Muscle layer of duodenum (tissue), 2 donors: ENCODE results near the gene UBE3B.

Experiments used
- H3K27ac ChIP-seq: one replicate; pipeline ENCODE4 v1.7.0; 2013; ENCODE audit warnings: mild to moderate bottlenecking, low read length
- H3K27me3 ChIP-seq: one replicate; pipeline ENCODE4 v1.7.0; 2013; ENCODE audit warnings: low read depth, mild to moderate bottlenecking, control low read depth, low read length
- H3K36me3 ChIP-seq, 2 donors: one replicate each; pipeline ENCODE4 v1.7.0; 2013; ENCODE audit warnings: low read length in 2 of 2, control low read depth in 1 of 2, mild to moderate bottlenecking in 1 of 2; ENCODE audit not compliant: insufficient read depth in 2 of 2, control insufficient read depth in 1 of 2
- H3K4me1 ChIP-seq, 2 donors: one replicate each; pipeline ENCODE4 v1.7.0; 2013; ENCODE audit warnings: low read length in 2 of 2, mild to moderate bottlenecking in 2 of 2, control low read depth in 1 of 2, moderate library complexity in 1 of 2; ENCODE audit not compliant: insufficient read depth in 2 of 2, control insufficient read depth in 1 of 2
- H3K4me3 ChIP-seq, 2 donors: one replicate each; pipeline ENCODE4 v1.7.0; 2013; ENCODE audit warnings: low read length in 2 of 2, low read depth in 1 of 2, mild to moderate bottlenecking in 1 of 2
- H3K9me3 ChIP-seq, 2 donors: one replicate each; pipeline ENCODE4 v1.7.0; 2013; ENCODE audit warnings: low read length in 2 of 2, control low read depth in 1 of 2, mild to moderate bottlenecking in 1 of 2; ENCODE audit not compliant: control insufficient read depth in 1 of 2
- donor health status: healthy.

The UBE3B gene

GRCh38 chr12:109580684-109581333 is 103.4 kb downstream of the UBE3B start:
- H3K27ac ChIP-seq, result no peak overlapping the region
- no peak overlapping the region for H3K4me3 ChIP-seq
- H3K4me1 ChIP-seq, result no peaks in the 10 kb centered on the region
- H3K27me3 ChIP-seq, result no peaks in the 10 kb centered on the region
- peaks cover 39 to 66% of the 10 kb centered on the region in 2 donors for H3K36me3 ChIP-seq
- H3K9me3 ChIP-seq, result no peaks in the 10 kb centered on the region

GRCh38 chr12:109581334-109581691 is 103.9 kb downstream of the UBE3B start:
- Histone ChIP-seq H3K4me1 (no peaks in the 10 kb centered on the region), H3K9me3 (no peaks in the 10 kb centered on the region), H3K36me3 (peaks cover 39 to 68% of the 10 kb centered on the region in 2 donors), H3K27me3 (no peaks in the 10 kb centered on the region), H3K27ac (no peak overlapping the region), H3K4me3 (no peak overlapping the region)

GRCh38 chr12:109581856-109582255 is 104.4 kb downstream of the UBE3B start:
- no peaks in the 10 kb centered on the region for H3K27me3 ChIP-seq
- no peak overlapping the region for H3K4me3 ChIP-seq
- no peaks in the 10 kb centered on the region for H3K9me3 ChIP-seq
- H3K4me1 ChIP-seq, result no peaks in the 10 kb centered on the region
- H3K36me3 ChIP-seq, result peaks cover 39 to 73% of the 10 kb centered on the region in 2 donors
- no peak overlapping the region for H3K27ac ChIP-seq

- Histone ChIP-seq H3K36me3 (peaks cover 31 to 72% of the 10 kb centered on the region in 2 donors), H3K27ac (no peak overlapping the region)
These were observed 105.2 kb downstream of the UBE3B start for GRCh38 chr12:109582636-109583035.

GRCh38 chr12:109583733-109584132 is 106.3 kb downstream of the UBE3B start:
- H3K36me3 ChIP-seq, result peaks cover 24 to 72% of the 10 kb centered on the region in 2 donors
- H3K4me3 ChIP-seq, result no peak overlapping the region
- no peaks in the 10 kb centered on the region for H3K4me1 ChIP-seq
- H3K9me3 ChIP-seq, result no peaks in the 10 kb centered on the region
- H3K27me3 ChIP-seq, result no peaks in the 10 kb centered on the region
- no peak overlapping the region for H3K27ac ChIP-seq

More at GRCh38 chr12:109582636-109583035, 105.2 kb downstream of the UBE3B start:
- no peaks in the 10 kb centered on the region for H3K4me1 ChIP-seq
- H3K27me3 ChIP-seq, result no peaks in the 10 kb centered on the region
- no peak overlapping the region for H3K4me3 ChIP-seq
- no peaks in the 10 kb centered on the region for H3K9me3 ChIP-seq
